Adipose tissue (tissue), 3 donors: ENCODE results near the gene NEURL3. TPM values are rescaled to one million over a fixed set of nuclear protein-coding genes. Genes with fewer than 3 reads are reported as not detected.
"Not testable (repeated sequence)": the region's sequence is repeated elsewhere in the genome, so short reads cannot be mapped to it uniquely, and the experiment has no call there.

ENCODE experiments used
- H3K27ac ChIP-seq: one replicate; pipeline ENCODE4 v1.5.1; 2013; ENCODE audit warnings: low read depth, low read length
- WGBS, 3 donors: extraction: QIAGEN DNeasy Blood & Tissue Kit; methylation state at CpG; one replicate each; pipeline ENCODE4 v1.1.7; 2013; 5-methylcytosine and 5-hydroxymethylcytosine counted together
- polyA plus RNA-seq, 3 donors: library from polyadenylated mRNA; stranded (reverse); fragments of 200-250 nt; gene quantifications; one replicate each; pipeline ENCODE4 v1.2.3, GENCODE V29; 2013
- donor health status: healthy with polysubstance abuse.
- donor health status: Bipolar disorder and iron deficiency.
- donor health status: healthy.

The NEURL3 gene
- polyA plus RNA-seq, 3 donors, result 0.12 to 12.5 TPM; not detected in 1

DNA sequence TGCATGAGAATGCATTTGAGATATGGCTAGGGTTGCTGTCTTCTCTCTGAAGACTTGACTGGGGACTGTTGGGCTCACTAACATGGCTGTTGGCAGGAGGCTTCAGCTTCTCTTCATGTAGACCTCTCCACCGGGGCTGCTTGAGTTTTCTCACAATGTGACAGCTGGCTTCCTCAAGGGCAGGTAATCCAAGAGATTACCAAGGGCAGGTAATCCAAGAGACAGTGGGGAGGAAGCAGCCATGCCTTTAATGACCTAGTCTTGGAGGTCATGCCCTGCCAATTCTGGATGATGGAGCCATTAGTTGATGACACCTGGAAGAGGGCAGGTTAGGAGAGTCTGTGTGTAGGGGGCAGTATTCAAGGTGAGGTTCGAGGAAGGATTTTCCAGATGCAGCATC lies 40.5 kb downstream of the NEURL3 start:
- H3K27ac ChIP-seq, result no peak overlapping the region
- 77 to 89% (median 87%) methylated on average over 2 of the region's 2 CpGs for WGBS, 3 donors

DNA sequence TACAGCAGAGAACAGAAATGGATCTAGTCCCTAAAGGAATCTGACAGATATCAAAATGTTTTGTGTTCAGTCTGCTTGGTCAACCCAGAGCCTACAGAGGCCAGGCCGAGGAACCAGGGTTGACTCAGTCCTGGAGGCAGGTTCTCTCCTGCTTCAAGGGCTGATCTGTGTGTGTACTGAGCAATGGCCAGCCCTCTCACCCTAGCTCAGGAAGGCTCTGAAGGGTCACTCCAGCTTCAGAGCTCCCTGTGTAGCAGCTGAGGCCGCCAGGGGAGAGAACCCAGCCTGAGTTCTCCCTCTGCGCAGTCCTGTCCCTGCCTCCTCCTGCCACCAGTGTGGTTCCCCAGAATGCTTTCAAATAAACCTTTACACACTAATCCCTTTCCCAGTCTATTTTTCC lies 41.1 kb downstream of the NEURL3 start:
- no peak overlapping the region for H3K27ac ChIP-seq
- WGBS, 3 donors, result 83 to 97% (median 84%) methylated on average over 3 of the region's 3 CpGs

DNA sequence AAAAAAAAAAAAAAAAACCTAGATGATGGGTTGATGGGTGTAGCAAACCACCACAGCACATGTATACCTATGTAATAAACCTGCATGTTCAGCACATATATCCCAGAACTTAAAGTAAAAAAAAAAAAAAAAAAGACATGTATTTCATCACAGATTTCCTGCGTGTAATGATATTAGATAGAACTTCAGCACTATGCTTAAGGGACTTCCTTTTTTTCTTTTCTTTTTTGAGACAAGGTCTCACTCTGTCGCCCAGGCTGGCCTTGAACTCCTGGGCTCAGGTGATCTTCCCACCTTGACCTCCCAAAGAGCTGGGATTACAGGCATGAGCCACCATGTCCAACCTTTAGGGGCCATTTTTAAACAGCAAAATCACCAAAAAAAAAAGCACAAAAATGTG lies 42.0 kb downstream of the NEURL3 start:
- no peak overlapping the region for H3K27ac ChIP-seq
- 55 to 74% (median 58%) methylated on average over 2 of the region's 2 CpGs for WGBS, 3 donors

DNA sequence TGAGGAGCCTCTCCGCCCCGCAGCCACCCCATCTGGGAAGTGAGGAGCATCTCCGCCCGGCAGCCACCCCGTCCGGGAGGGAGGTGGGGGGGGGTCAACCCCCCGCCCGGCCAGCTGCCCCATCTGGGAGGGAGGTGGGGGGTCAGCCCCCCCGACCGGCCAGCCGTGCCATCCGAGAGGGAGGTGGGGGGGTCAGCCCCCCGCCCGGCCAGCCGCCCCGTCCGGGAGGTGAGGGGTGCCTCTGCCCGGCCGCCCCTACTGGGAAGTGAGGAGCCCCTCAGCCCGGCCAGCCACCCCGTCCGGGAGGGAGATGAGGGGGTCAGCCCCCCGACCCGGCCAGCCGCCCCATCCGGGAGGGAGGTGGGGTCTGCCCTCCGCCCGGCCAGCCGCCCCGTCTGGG lies 43.5 kb downstream of the NEURL3 start:
- H3K27ac ChIP-seq, result not testable (repeated sequence)
- WGBS, 3 donors, result 94 to 97% methylated on average over 3 to 18 of the region's 30 CpGs; no CpG with 5 or more reads in 1 of the 3 donors

DNA sequence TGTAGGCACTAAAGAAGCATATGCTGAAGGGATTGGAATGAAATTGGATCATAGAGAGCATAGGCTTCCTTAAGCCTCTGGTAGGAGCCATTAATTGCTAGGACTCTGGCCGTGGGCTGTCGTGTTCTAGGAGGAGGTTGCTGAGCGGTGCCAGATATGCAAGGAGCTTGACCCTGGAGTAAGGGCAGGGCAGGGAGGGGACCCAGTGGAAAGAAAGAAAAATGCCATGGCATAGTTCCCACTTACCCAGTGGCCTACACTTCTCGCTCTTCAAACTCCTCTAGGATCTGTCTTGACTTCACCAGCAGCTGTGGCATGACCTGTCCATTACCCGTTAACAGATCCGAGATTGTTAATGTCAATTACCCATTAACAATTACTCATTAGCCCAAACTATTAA lies 53.1 kb downstream of the NEURL3 start:
- H3K27ac ChIP-seq, result no peak overlapping the region
- 80 to 90% (median 83%) methylated on average over 6 of the region's 6 CpGs for WGBS, 3 donors

GRCh38 chr2:96449637-96450036 lies 55.5 kb downstream of the NEURL3 start:
- WGBS, 3 donors, result 54 to 91% (median 84%) methylated on average over 6 of the region's 6 CpGs
- H3K27ac ChIP-seq, result no peak overlapping the region

DNA sequence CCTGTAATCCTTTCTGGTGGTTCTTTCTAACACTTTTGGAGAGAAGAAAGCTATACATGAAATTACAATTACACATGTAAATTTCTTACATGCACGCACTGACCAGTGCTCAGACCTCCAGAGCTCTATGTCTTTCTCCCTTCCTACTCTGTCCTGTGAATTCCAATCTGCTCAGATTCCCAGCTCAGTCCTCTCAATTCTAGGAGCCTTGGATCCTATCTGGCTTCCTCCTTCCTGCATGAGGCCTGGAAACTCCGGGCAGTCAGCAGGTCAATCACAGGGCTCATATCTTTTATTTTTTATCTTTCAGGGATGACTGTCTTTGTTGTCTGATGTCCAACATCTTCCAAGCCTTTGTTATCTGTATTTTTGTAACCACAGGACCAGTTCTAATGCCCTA lies 56.0 kb downstream of the NEURL3 start:
- no peak overlapping the region for H3K27ac ChIP-seq
- 59 to 80% (median 74%) methylated on average over 2 of the region's 2 CpGs for WGBS, 3 donors

DNA sequence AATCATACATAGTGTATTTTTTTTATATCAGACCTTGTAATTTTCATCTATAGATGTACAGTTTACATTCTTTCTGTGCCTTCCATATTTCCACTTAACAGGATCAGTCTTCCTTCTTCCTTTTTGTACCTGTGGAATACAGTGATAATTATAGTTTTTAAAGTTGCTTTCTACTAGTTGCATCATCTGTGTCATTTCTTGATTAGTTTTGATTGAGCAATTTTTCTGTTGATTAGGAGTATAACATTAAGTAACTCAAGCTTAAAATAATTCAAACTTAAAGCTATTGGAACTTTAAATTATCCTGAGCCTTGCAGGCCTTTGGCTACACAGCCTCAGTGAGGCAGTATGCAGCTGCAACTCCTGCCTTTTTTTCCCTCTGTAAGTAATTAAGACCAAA lies 57.4 kb downstream of the NEURL3 start:
- H3K27ac ChIP-seq, result no peak overlapping the region

Other genes starting within 250 kb of the NEURL3 start
- 10 to 100 TPM; 12.3 to 27.7 (median 18.8) TPM for gene TMEM127, start 239.4 kb downstream of the NEURL3 start, polyA plus RNA-seq
- 10 to 100 TPM; 34.1 to 62.3 (median 35.9) TPM for gene CIAO1, start 239.1 kb downstream of the NEURL3 start, polyA plus RNA-seq
- gene SNRNP200, start 199.8 kb downstream of the NEURL3 start, polyA plus RNA-seq, result 10 to 100 TPM; 45.7 to 70.3 (median 50.2) TPM
- 1 to 10 TPM in 2 of 3 donors, under 1 TPM in 1; 0.36 to 2.1 (median 1.2) TPM for gene ITPRIPL1, start 180.0 kb downstream of the NEURL3 start, polyA plus RNA-seq
- under 1 TPM; 0.17 to 0.79 (median 0.39) TPM for gene NCAPH, start 169.6 kb downstream of the NEURL3 start, polyA plus RNA-seq
- 10 to 100 TPM in 2 of 3 donors, 1 to 10 TPM in 1; 7.7 to 71.1 (median 63.3) TPM for gene ARID5A, start 31.4 kb upstream of the NEURL3 start, polyA plus RNA-seq
- gene KANSL3, start 133.0 kb upstream of the NEURL3 start, polyA plus RNA-seq, result 10 to 100 TPM; 10.7 to 19.6 (median 13.8) TPM
- under 1 TPM in 1 of 3 donors, not detected in 2; 0.49 TPM for gene FER1L5, start 137.4 kb upstream of the NEURL3 start, polyA plus RNA-seq
- 10 to 100 TPM in 2 of 3 donors, 1 to 10 TPM in 1; 6.2 to 11.7 (median 10.2) TPM for gene LMAN2L, start 234.7 kb upstream of the NEURL3 start, polyA plus RNA-seq